Superior temporal gyrus (tissue), 1 donor: Measurements from ENCODE around the gene RAD51B.

Experiments
- DNase-seq: peaks from one replicate; pipeline ENCODE4 v3.0.0-alpha.2; 2016; ENCODE audit errors: extremely low spot score

The RAD51B gene

GRCh38 chr14:68571114-68571591 is 751.6 kb downstream of the RAD51B start:
- DNase-seq = no peak

GRCh38 chr14:68571928-68572525 is 752.4 kb downstream of the RAD51B start:
- no peak for DNase-seq

GRCh38 chr14:68573126-68573525 is 753.5 kb downstream of the RAD51B start:
- no peak for DNase-seq

GRCh38 chr14:68573722-68574121 is 754.1 kb downstream of the RAD51B start:
- DNase-seq = no peak

- DNase-seq = no peak
Measured at GRCh38 chr14:68574461-68574860, 754.9 kb downstream of the RAD51B start.

- DNase-seq = no peak
Measured at GRCh38 chr14:68574906-68575305, 755.3 kb downstream of the RAD51B start.

- no peak for DNase-seq
Measured at GRCh38 chr14:68575426-68575825, 755.8 kb downstream of the RAD51B start.

GRCh38 chr14:68576031-68576430 is 756.5 kb downstream of the RAD51B start:
- DNase-seq = no peak

GRCh38 chr14:68576496-68577244 is 757.1 kb downstream of the RAD51B start:
- no peak for DNase-seq

GRCh38 chr14:68577802-68578541 is 758.4 kb downstream of the RAD51B start:
- no peak for DNase-seq

- DNase-seq = no peak
Measured at GRCh38 chr14:68578597-68578996, 759.0 kb downstream of the RAD51B start.

GRCh38 chr14:68580096-68580645 is 760.6 kb downstream of the RAD51B start:
- DNase-seq = no peak

GRCh38 chr14:68580671-68581070 is 761.1 kb downstream of the RAD51B start:
- no peak for DNase-seq

- DNase-seq = no peak
Measured at GRCh38 chr14:68583548-68584280, 764.1 kb downstream of the RAD51B start.

GRCh38 chr14:68584786-68585185 is 765.2 kb downstream of the RAD51B start:
- DNase-seq = no peak

GRCh38 chr14:68585690-68586089 is 766.1 kb downstream of the RAD51B start:
- DNase-seq = peak; percentile 60

- no peak for DNase-seq
Measured at GRCh38 chr14:68586896-68587751, 767.5 kb downstream of the RAD51B start.

GRCh38 chr14:68587931-68588330 is 768.4 kb downstream of the RAD51B start:
- DNase-seq = no peak

GRCh38 chr14:68589447-68590200 is 770.0 kb downstream of the RAD51B start:
- DNase-seq = no peak

- DNase-seq = no peak
Measured at GRCh38 chr14:68590201-68590522, 770.6 kb downstream of the RAD51B start.
